SJCRH30 (cell line): ENCODE data around the gene SLC13A3. TPM values are rescaled to one million over a fixed set of nuclear protein-coding genes. Genes with fewer than 3 reads are reported as not detected.

Experiments
- DNase-seq, 2 experiments: peaks; one replicate each; pipeline ENCODE4 v3.0.0-alpha.2; 2015 to 2020
- H3K27ac ChIP-seq: fragments of 250-450 bp; sonication (Bioruptor Pico); 2 replicates; pipeline ENCODE4 v1.5.1; 2020; ENCODE audit warnings: mild to moderate bottlenecking, moderate library complexity
- H3K27me3 ChIP-seq: fragments of 250-450 bp; sonication (Bioruptor Pico); 2 replicates; pipeline ENCODE4 v1.5.1; 2020; ENCODE audit warnings: mild to moderate bottlenecking, moderate library complexity
- H3K36me3 ChIP-seq: fragments of 250-450 bp; sonication (Bioruptor Pico); 2 replicates; pipeline ENCODE4 v1.5.1; 2020; ENCODE audit warnings: mild to moderate bottlenecking, moderate library complexity
- H3K4me1 ChIP-seq: fragments of 250-450 bp; sonication (Bioruptor Pico); 2 replicates; pipeline ENCODE4 v1.5.1; 2020; ENCODE audit warnings: mild to moderate bottlenecking, moderate library complexity
- H3K4me3 ChIP-seq: fragments of 250-450 bp; sonication (Bioruptor Pico); 2 replicates; pipeline ENCODE4 v1.5.1; 2020; ENCODE audit warnings: mild to moderate bottlenecking, moderate library complexity
- H3K9me3 ChIP-seq: fragments of 250-450 bp; sonication (Bioruptor Pico); replicated peaks from 2 replicates; pipeline ENCODE4 v1.5.1; 2020; ENCODE audit warnings: mild to moderate bottlenecking, moderate library complexity
- total RNA-seq: library from RNA; depleted of rRNA; stranded (reverse); fragments of >200 nt; shearing (Covaris generic); gene quantifications from 2 replicates; pipeline ENCODE4 v1.2.3, GENCODE V29; 2014

SLC13A3 gene
- total RNA-seq, 1 experiment from 2014 or later = not detected

- peak; percentile 95 to 98 for DNase-seq
These were observed 82.6 kb downstream of the SLC13A3 start for GRCh38 chr20:46568570-46569129.

GRCh38 chr20:46566125-46566524 is 85.1 kb downstream of the SLC13A3 start:
- no peak overlapping the region for H3K4me3 ChIP-seq

More at GRCh38 chr20:46568570-46569129, 82.6 kb downstream of the SLC13A3 start:
- Histone ChIP-seq H3K27ac (no peak overlapping the region), H3K4me1 (peaks cover 14% of the 10 kb centered on the region), H3K4me3 (no peak overlapping the region), H3K36me3 (no peaks in the 10 kb centered on the region), H3K27me3 (peaks cover 3% of the 10 kb centered on the region), H3K9me3 (no peaks in the 10 kb centered on the region; the same call in 1 of the 2 replicates)

GRCh38 chr20:46564241-46564957 is 86.9 kb downstream of the SLC13A3 start:
- no peak overlapping the region for H3K27ac ChIP-seq
- H3K4me1 ChIP-seq = peaks cover 14% of the 10 kb centered on the region
- H3K4me3 ChIP-seq = no peak overlapping the region
- no peaks in the 10 kb centered on the region for H3K27me3 ChIP-seq
- no peaks in the 10 kb centered on the region for H3K9me3 ChIP-seq
- DNase-seq = no peak
- no peaks in the 10 kb centered on the region for H3K36me3 ChIP-seq

More at GRCh38 chr20:46566125-46566524, 85.1 kb downstream of the SLC13A3 start:
- DNase-seq = no peak
- Histone ChIP-seq H3K27ac (no peak overlapping the region), H3K27me3 (no peaks in the 10 kb centered on the region), H3K36me3 (no peaks in the 10 kb centered on the region), H3K4me1 (peaks cover 11% of the 10 kb centered on the region), H3K9me3 (no peaks in the 10 kb centered on the region; the same call in 1 of the 2 replicates)

- peaks cover 15% of the 10 kb centered on the region for H3K4me1 ChIP-seq
- H3K4me3 ChIP-seq = no peak overlapping the region
- H3K27ac ChIP-seq = no peak overlapping the region
- DNase-seq = no peak
- no peaks in the 10 kb centered on the region for H3K27me3 ChIP-seq
- no peaks in the 10 kb centered on the region for H3K9me3 ChIP-seq
- no peaks in the 10 kb centered on the region for H3K36me3 ChIP-seq
These were observed 87.4 kb downstream of the SLC13A3 start for GRCh38 chr20:46563860-46564221.

- DNase-seq = peak; percentile 58 to 67
These were observed 87.9 kb downstream of the SLC13A3 start for GRCh38 chr20:46563170-46563859.

GRCh38 chr20:46562373-46563169 is 88.7 kb downstream of the SLC13A3 start:
- no peaks in the 10 kb centered on the region for H3K9me3 ChIP-seq
- peaks cover 11% of the 10 kb centered on the region; the same call in 1 of the 2 replicates for H3K4me1 ChIP-seq
- no peaks in the 10 kb centered on the region for H3K27me3 ChIP-seq
- H3K27ac ChIP-seq = no peak overlapping the region
- peak overlapping the region; percentile 46 for H3K4me3 ChIP-seq
- peak; percentile 76 to 91 for DNase-seq
- H3K36me3 ChIP-seq = no peaks in the 10 kb centered on the region

More at GRCh38 chr20:46563170-46563859, 87.9 kb downstream of the SLC13A3 start:
- no peaks in the 10 kb centered on the region for H3K36me3 ChIP-seq
- no peaks in the 10 kb centered on the region for H3K9me3 ChIP-seq
- H3K27me3 ChIP-seq = no peaks in the 10 kb centered on the region
- H3K27ac ChIP-seq = no peak overlapping the region
- peaks cover 11% of the 10 kb centered on the region for H3K4me1 ChIP-seq
- peak overlapping the region; percentile 46 for H3K4me3 ChIP-seq

- H3K27ac ChIP-seq = no peak overlapping the region
- peak overlapping the region; percentile 46 for H3K4me3 ChIP-seq
- H3K9me3 ChIP-seq = no peaks in the 10 kb centered on the region
- H3K4me1 ChIP-seq = peaks cover 11% of the 10 kb centered on the region; the same call in 1 of the 2 replicates
- DNase-seq = no peak
- H3K27me3 ChIP-seq = no peaks in the 10 kb centered on the region
- no peaks in the 10 kb centered on the region for H3K36me3 ChIP-seq
These were observed 89.3 kb downstream of the SLC13A3 start for GRCh38 chr20:46562009-46562372.

- Histone ChIP-seq H3K4me1 (peaks cover 11% of the 10 kb centered on the region; the same call in 1 of the 2 replicates), H3K36me3 (no peaks in the 10 kb centered on the region), H3K4me3 (no peak overlapping the region), H3K9me3 (no peaks in the 10 kb centered on the region), H3K27me3 (0 out of 2 replicates have a peak, but pooled peaks cover 3% of the 10 kb centered on the region), H3K27ac (no peak overlapping the region)
- no peak for DNase-seq
These were observed 91.4 kb downstream of the SLC13A3 start for GRCh38 chr20:46559685-46560440.

GRCh38 chr20:46559001-46559400 is 92.3 kb downstream of the SLC13A3 start:
- Histone ChIP-seq H3K4me1 (peaks cover 11% of the 10 kb centered on the region; the same call in 1 of the 2 replicates), H3K27me3 (0 out of 2 replicates have a peak, but pooled peaks cover 3% of the 10 kb centered on the region), H3K36me3 (no peaks in the 10 kb centered on the region), H3K4me3 (no peak overlapping the region), H3K27ac (no peak overlapping the region), H3K9me3 (no peaks in the 10 kb centered on the region)
- no peak for DNase-seq

- H3K4me1 ChIP-seq = peaks cover 11% of the 10 kb centered on the region; the same call in 1 of the 2 replicates
- DNase-seq = peak; percentile 64 to 78
- H3K9me3 ChIP-seq = no peaks in the 10 kb centered on the region
- H3K4me3 ChIP-seq = no peak overlapping the region
- H3K27me3 ChIP-seq = 0 out of 2 replicates have a peak, but pooled peaks cover 3% of the 10 kb centered on the region
- H3K36me3 ChIP-seq = no peaks in the 10 kb centered on the region
- H3K27ac ChIP-seq = no peak overlapping the region
These were observed 92.7 kb downstream of the SLC13A3 start for GRCh38 chr20:46558511-46558959.

GRCh38 chr20:46557231-46557956 is 93.9 kb downstream of the SLC13A3 start:
- Histone ChIP-seq H3K9me3 (no peaks in the 10 kb centered on the region), H3K4me1 (peaks cover 11% of the 10 kb centered on the region; the same call in 1 of the 2 replicates), H3K27ac (no peak overlapping the region), H3K4me3 (no peak overlapping the region), H3K36me3 (no peaks in the 10 kb centered on the region), H3K27me3 (0 out of 2 replicates have a peak, but pooled peaks cover 3% of the 10 kb centered on the region)
- no peak for DNase-seq

- Histone ChIP-seq H3K4me3 (no peak overlapping the region), H3K4me1 (peaks cover 14% of the 10 kb centered on the region), H3K27me3 (0 out of 2 replicates have a peak, but pooled peaks cover 3% of the 10 kb centered on the region), H3K9me3 (no peaks in the 10 kb centered on the region), H3K36me3 (no peaks in the 10 kb centered on the region), H3K27ac (no peak overlapping the region)
- DNase-seq = no peak
These were observed 95.8 kb downstream of the SLC13A3 start for GRCh38 chr20:46555370-46555956.

- DNase-seq = no peak
- Histone ChIP-seq H3K9me3 (no peaks in the 10 kb centered on the region), H3K27me3 (0 out of 2 replicates have a peak, but pooled peaks cover 3% of the 10 kb centered on the region), H3K36me3 (no peaks in the 10 kb centered on the region), H3K27ac (no peak overlapping the region), H3K4me3 (no peak overlapping the region), H3K4me1 (peaks cover 20% of the 10 kb centered on the region)
These were observed 96.4 kb downstream of the SLC13A3 start for GRCh38 chr20:46554828-46555227.
